ENCODE results near the gene CYP27B1. TPM values are rescaled to one million over a fixed set of nuclear protein-coding genes. Genes with fewer than 3 reads are reported as not detected.

The CYP27B1 gene
- total and polyA plus RNA-seq, 2 donors (not counting 3 experiments of a cell fraction or from before 2014, with no cell fraction given), result 0.62 to 2.7 TPM

- dilution Hi-C loops (cut with MboI; ENCODE audit: extremely low pct_ligation_motif_present, low sequenced_read_pairs) (no loop called here), intact Hi-C loops (cut with micrococcal nuclease) (no loop called here)
- POLR2A ChIA-PET, result no interaction called here
- no TSS peak for BruUV-seq (replicated peaks)
- peaks cover 15 to 16% of the 10 kb centered on the region in 2 experiments for H3K36me3 ChIP-seq (ENCODE audit: control insufficient read depth in 2 of 2, extremely low read depth in 1 of 2, insufficient read depth in 2 of 2, low read length in 2 of 2)
- CTCF ChIA-PET, result interaction anchor here (3.7 kb wide), 1 partner anchor 8 kb away, joined by 27 read pairs; no protein-coding TSS in a partner anchor
- H3K9me1 ChIP-seq (replicated peaks; ENCODE audit: control insufficient read depth, extremely low read depth, insufficient read depth, low read length), result no peaks in the 10 kb centered on the region
- FAIRE-seq, result no peak
- H4K20me1 ChIP-seq (replicated peaks; ENCODE audit: control insufficient read depth, extremely low read depth, insufficient read depth, low read length), result no peaks in the 10 kb centered on the region
- no peaks in the 10 kb centered on the region for H3K79me2 ChIP-seq (ENCODE audit: control insufficient read depth, insufficient read depth, low read length)
- no peaks in the 10 kb centered on the region for H3K9me3 ChIP-seq (replicated peaks; ENCODE audit: control insufficient read depth, insufficient read depth, low read length)
- no peak overlapping the region for H3K4me3 ChIP-seq (replicated peaks in 1 of 3; ENCODE audit: insufficient read depth in 1 of 3, low read depth in 1 of 3, low read length in 3 of 3)
- no peak overlapping the region for H3K9ac ChIP-seq (replicated peaks; ENCODE audit: extremely low read depth, insufficient read depth, low read length)
- H3K27me3 ChIP-seq (ENCODE audit: control insufficient read depth in 2 of 2, insufficient read depth in 2 of 2, low read length in 2 of 2), result no peaks in the 10 kb centered on the region
- no peak overlapping the region for H2AFZ ChIP-seq (ENCODE audit: low read depth, low read length)
- TF ChIP-seq, protein P1, sequence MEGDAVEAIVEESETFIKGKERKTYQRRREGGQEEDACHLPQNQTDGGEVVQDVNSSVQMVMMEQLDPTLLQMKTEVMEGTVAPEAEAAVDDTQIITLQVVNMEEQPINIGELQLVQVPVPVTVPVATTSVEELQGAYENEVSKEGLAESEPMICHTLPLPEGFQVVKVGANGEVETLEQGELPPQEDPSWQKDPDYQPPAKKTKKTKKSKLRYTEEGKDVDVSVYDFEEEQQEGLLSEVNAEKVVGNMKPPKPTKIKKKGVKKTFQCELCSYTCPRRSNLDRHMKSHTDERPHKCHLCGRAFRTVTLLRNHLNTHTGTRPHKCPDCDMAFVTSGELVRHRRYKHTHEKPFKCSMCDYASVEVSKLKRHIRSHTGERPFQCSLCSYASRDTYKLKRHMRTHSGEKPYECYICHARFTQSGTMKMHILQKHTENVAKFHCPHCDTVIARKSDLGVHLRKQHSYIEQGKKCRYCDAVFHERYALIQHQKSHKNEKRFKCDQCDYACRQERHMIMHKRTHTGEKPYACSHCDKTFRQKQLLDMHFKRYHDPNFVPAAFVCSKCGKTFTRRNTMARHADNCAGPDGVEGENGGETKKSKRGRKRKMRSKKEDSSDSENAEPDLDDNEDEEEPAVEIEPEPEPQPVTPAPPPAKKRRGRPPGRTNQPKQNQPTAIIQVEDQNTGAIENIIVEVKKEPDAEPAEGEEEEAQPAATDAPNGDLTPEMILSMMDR (IDR thresholded peaks at IDR 0.05; ENCODE audit: extremely low read depth in 1 of 2, insufficient read depth in 1 of 2, low read depth in 1 of 2, low read length in 2 of 2), result no peak
- TF ChIP-seq JUN (IDR thresholded peaks at IDR 0.05; ENCODE audit: borderline replicate concordance, insufficient read depth, insufficient read length, low read depth) (no peak), POLR2A (IDR thresholded peaks at IDR 0.05; ENCODE audit: low read depth, low read length) (no peak), GATA2 (IDR thresholded peaks at IDR 0.05; ENCODE audit: insufficient read depth, insufficient read length, low read depth, low read length) (no peak), POLR2AphosphoS5 (IDR thresholded peaks at IDR 0.05; ENCODE audit: insufficient read depth, low read depth, low read length) (no peak), MYC (IDR thresholded peaks at IDR 0.05; ENCODE audit: low read depth, low read length) (no peak), EZH2 (IDR thresholded peaks at IDR 0.05; ENCODE audit: borderline replicate concordance, low read depth, low read length, severe bottlenecking) (no peak), MAX (IDR thresholded peaks at IDR 0.05; ENCODE audit: insufficient read depth, insufficient read length) (no peak), FOS (IDR thresholded peaks at IDR 0.05; ENCODE audit: borderline replicate concordance, insufficient read depth, low read length) (no peak)
- H3K4me2 ChIP-seq (ENCODE audit: insufficient read depth, low read length), result no peak overlapping the region
- no peak for DNase-seq (ENCODE audit: low read depth, low spot score)
- H3K4me1 ChIP-seq (ENCODE audit: control insufficient read depth, extremely low read depth, insufficient read depth, low read length), result no peaks in the 10 kb centered on the region
- no peak overlapping the region for H3K27ac ChIP-seq (ENCODE audit: insufficient read depth, low read depth, low read length)
Measured at GRCh38 chr12:57795354-57795753, 28.5 kb upstream of the CYP27B1 start.

Measured in endothelial cell of umbilical vein (primary cell).